ENCODE data around the gene LSR. TPM values are rescaled to one million over a fixed set of nuclear protein-coding genes. Genes with fewer than 3 reads are reported as not detected.
A peak's percentile ranks its signal among the peaks of the same experiment; 100 is the strongest.

The LSR gene
- polyA plus RNA-seq, 3 donors, result 0.08 to 0.17 TPM; not detected in 1

DNA sequence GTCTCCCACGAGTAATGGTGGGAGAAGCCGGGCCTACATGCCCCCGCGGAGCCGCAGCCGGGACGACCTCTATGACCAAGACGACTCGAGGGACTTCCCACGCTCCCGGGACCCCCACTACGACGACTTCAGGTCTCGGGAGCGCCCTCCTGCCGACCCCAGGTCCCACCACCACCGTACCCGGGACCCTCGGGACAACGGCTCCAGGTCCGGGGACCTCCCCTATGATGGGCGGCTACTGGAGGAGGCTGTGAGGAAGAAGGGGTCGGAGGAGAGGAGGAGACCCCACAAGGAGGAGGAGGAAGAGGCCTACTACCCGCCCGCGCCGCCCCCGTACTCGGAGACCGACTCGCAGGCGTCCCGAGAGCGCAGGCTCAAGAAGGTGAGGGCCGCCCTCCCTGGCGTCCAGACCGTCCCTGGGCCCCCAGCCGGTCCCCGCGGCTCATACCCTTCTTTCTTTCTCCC is 18.6 kb downstream of the LSR start:
- 0% methylated on average over 18 of the region's 40 CpGs for WGBS (ENCODE audit: insufficient coverage)
- H3K27me3 ChIP-seq (ENCODE audit: control insufficient read depth in 2 of 2, insufficient read depth in 2 of 2, low read length in 2 of 2), result peaks cover 0 to 2% of the 10 kb centered on the region in 2 donors
- Mint-ChIP-seq H3K4me1 (peaks cover 51% of the 10 kb centered on the region), H3K4me3 (peak overlapping the region; percentile 89 to 96), H3K27ac (peak overlapping the region; percentile 83 to 99 (median 95)), H3K36me3 (peaks cover 28 to 29% of the 10 kb centered on the region in 2 donors), H3K27me3 (ENCODE audit: low read depth in 3 of 3) (peaks cover 6 to 8% (median 8%) of the 10 kb centered on the region in 3 donors), H3K9me3 (peaks cover 0 to 2% (median 0%) of the 10 kb centered on the region in 7 donors)
- H3K27ac ChIP-seq (ENCODE audit: low read depth in 1 of 2, low read length in 2 of 2), result peak overlapping the region; percentile 59 to 93
- H3K79me2 ChIP-seq (ENCODE audit: insufficient read depth, low read length), result peaks cover 30% of the 10 kb centered on the region
- peak overlapping the region; percentile 91 for H2AFZ ChIP-seq (ENCODE audit: insufficient read depth, low read depth, low read length, poor library complexity, severe bottlenecking)
- H3K9ac ChIP-seq (ENCODE audit: insufficient read depth, low read length, poor library complexity, severe bottlenecking), result peak overlapping the region; percentile 87
- intact Hi-C loops (cut with micrococcal nuclease), result loop anchor here in 1 of 2 donors (5.0 to 10.0 kb wide), 3 partner anchors 45 to 125 kb away; partner anchors contain the start of gene FXYD7
- H3K4me1 ChIP-seq (ENCODE audit: control insufficient read depth in 1 of 2, insufficient read depth in 2 of 2, low read length in 2 of 2), result peaks cover 56 to 66% of the 10 kb centered on the region in 2 donors
- DNase-seq, result peak in 1 of 3 donors; percentile 26
- H3K4me2 ChIP-seq (replicated peaks; ENCODE audit: extremely low read depth, low read length, poor library complexity, severe bottlenecking), result peak overlapping the region; percentile 98
- peaks cover 20% of the 10 kb centered on the region for H4K20me1 ChIP-seq (ENCODE audit: insufficient read depth, low read length)
- H3K36me3 ChIP-seq (replicated peaks in 1 of 2; ENCODE audit: control insufficient read depth in 1 of 2, insufficient read depth in 2 of 2, low read length in 2 of 2), result peaks cover 21 to 24% of the 10 kb centered on the region in 2 donors
- H3K9me3 ChIP-seq (replicated peaks in 1 of 2; ENCODE audit: control insufficient read depth in 1 of 2, insufficient read depth in 1 of 2, low read length in 2 of 2), result no peaks in the 10 kb centered on the region
- TF ChIP-seq, protein P1, sequence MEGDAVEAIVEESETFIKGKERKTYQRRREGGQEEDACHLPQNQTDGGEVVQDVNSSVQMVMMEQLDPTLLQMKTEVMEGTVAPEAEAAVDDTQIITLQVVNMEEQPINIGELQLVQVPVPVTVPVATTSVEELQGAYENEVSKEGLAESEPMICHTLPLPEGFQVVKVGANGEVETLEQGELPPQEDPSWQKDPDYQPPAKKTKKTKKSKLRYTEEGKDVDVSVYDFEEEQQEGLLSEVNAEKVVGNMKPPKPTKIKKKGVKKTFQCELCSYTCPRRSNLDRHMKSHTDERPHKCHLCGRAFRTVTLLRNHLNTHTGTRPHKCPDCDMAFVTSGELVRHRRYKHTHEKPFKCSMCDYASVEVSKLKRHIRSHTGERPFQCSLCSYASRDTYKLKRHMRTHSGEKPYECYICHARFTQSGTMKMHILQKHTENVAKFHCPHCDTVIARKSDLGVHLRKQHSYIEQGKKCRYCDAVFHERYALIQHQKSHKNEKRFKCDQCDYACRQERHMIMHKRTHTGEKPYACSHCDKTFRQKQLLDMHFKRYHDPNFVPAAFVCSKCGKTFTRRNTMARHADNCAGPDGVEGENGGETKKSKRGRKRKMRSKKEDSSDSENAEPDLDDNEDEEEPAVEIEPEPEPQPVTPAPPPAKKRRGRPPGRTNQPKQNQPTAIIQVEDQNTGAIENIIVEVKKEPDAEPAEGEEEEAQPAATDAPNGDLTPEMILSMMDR (IDR thresholded peaks at IDR 0.05), result no peak
- H3K4me3 ChIP-seq (replicated peaks in 1 of 3; ENCODE audit: low read depth in 2 of 3, low read length in 3 of 3), result peak overlapping the region; percentile 76 to 96 (median 89)

DNA sequence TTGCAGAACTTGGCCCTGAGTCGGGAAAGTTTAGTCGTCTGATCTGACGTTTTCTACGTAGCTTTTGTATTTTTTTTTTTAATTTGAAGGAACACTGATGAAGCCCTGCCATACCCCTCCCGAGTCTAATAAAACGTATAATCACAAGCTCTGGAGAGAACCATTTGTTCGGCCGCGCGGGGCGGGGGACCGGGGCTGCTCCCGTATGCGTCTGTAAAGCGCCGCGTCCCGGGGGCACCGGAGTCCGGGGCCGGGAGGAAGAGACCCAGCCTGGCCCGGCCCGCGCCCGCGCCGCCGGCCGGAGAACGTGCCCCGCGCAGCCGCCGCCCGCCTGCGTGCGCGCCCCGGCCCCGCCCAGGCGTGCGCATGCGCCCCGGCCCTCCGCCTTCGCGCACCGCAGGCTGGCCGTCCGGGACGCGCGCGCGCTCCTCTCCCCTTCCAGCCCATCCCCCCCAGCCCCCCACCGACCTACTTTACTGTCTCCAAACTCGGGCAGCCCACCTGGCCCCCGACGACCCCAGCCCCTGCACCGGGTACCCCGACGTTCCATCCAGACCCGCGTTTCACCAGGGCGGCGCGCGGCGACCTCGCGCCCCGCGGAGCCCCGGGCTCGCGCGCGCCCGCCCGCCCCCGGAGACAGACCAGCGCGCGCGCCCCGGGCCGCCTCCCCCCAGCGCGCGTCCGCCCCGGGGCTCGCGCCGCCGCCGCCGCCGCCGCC is 19.2 kb downstream of the LSR start:
- H3K9me3 ChIP-seq (replicated peaks in 1 of 2; ENCODE audit: control insufficient read depth in 1 of 2, insufficient read depth in 1 of 2, low read length in 2 of 2), result no peaks in the 10 kb centered on the region
- peaks cover 30% of the 10 kb centered on the region for H3K79me2 ChIP-seq (ENCODE audit: insufficient read depth, low read length)
- H4K20me1 ChIP-seq (ENCODE audit: insufficient read depth, low read length), result peaks cover 26% of the 10 kb centered on the region
- H3K9ac ChIP-seq (ENCODE audit: insufficient read depth, low read length, poor library complexity, severe bottlenecking), result peak overlapping the region; percentile 87
- H3K36me3 ChIP-seq (replicated peaks in 1 of 2; ENCODE audit: control insufficient read depth in 1 of 2, insufficient read depth in 2 of 2, low read length in 2 of 2), result peaks cover 21 to 28% of the 10 kb centered on the region in 2 donors
- H3K27me3 Mint-ChIP-seq (ENCODE audit: low read depth in 3 of 3), result peaks cover 2 to 5% (median 5%) of the 10 kb centered on the region in 3 donors
- TF ChIP-seq, protein P1 (IDR thresholded peaks at IDR 0.05), result no peak
- peak overlapping the region; percentile 91 for H2AFZ ChIP-seq (ENCODE audit: insufficient read depth, low read depth, low read length, poor library complexity, severe bottlenecking)
- peak overlapping the region; percentile 59 to 93 for H3K27ac ChIP-seq (ENCODE audit: low read depth in 1 of 2, low read length in 2 of 2)
- intact Hi-C loops (cut with micrococcal nuclease), result loop anchor here in 1 of 2 donors (5.0 to 10.0 kb wide), 3 partner anchors 46 to 126 kb away; partner anchors contain the start of gene FXYD7
- H3K4me2 ChIP-seq (replicated peaks; ENCODE audit: extremely low read depth, low read length, poor library complexity, severe bottlenecking), result peak overlapping the region; percentile 98
- WGBS (ENCODE audit: insufficient coverage), result under 1% methylated on average over 83 of the region's 100 CpGs
- H3K9me3 Mint-ChIP-seq, result peaks cover 0 to 2% (median 0%) of the 10 kb centered on the region in 7 donors
- peaks cover 62 to 72% of the 10 kb centered on the region in 2 donors for H3K4me1 ChIP-seq (ENCODE audit: control insufficient read depth in 1 of 2, insufficient read depth in 2 of 2, low read length in 2 of 2)
- H3K27ac Mint-ChIP-seq, result peak overlapping the region; percentile 78 to 99 (median 95)
- peak overlapping the region; percentile 76 to 96 (median 89) for H3K4me3 ChIP-seq (replicated peaks in 1 of 3; ENCODE audit: low read depth in 2 of 3, low read length in 3 of 3)
- peaks cover 57% of the 10 kb centered on the region for H3K4me1 Mint-ChIP-seq
- H3K36me3 Mint-ChIP-seq, result peaks cover 29 to 31% of the 10 kb centered on the region in 2 donors
- DNase-seq, result peak; percentile 70 to 82 (median 70)
- H3K27me3 ChIP-seq (ENCODE audit: control insufficient read depth in 2 of 2, insufficient read depth in 2 of 2, low read length in 2 of 2), result no peaks in the 10 kb centered on the region
- peak overlapping the region; percentile 89 to 96 for H3K4me3 Mint-ChIP-seq

Measured in CD14-positive monocyte (primary cell).